H1 (cell line): ENCODE measurements around the gene TUBGCP3. TPM values are rescaled to one million over a fixed set of nuclear protein-coding genes. Genes with fewer than 3 reads are reported as not detected.

Experiments
- CTCF ChIA-PET: fragments of 300-600 bp; sonication (Branson Sonifier 250); formaldehyde crosslinking; loops from one replicate; lab custom pipeline; 2021; ENCODE audit not compliant: partially characterized antibody; lab: Charles Lee
- POLR2A ChIA-PET: fragments of 300-600 bp; sonication (Branson Sonifier 250); formaldehyde crosslinking; loops from one replicate; lab custom pipeline; 2021; ENCODE audit warnings: inconsistent platforms; ENCODE audit not compliant: partially characterized antibody; lab: Charles Lee
- DNase-seq, 2 experiments: peaks; one replicate each; pipeline versions ENCODE4 v3.0.0 to v3.0.0-alpha.2; 2010 to 2022; ENCODE audit warnings: low spot score in 2 of 2, low read depth in 1 of 2, mixed read lengths in 1 of 2
- FAIRE-seq: peaks from 2 replicates; lab custom pipeline; 2011; peaks lifted over from hg19 to GRCh38; lab: Jason Lieb, UNC
- H2AFZ ChIP-seq: 2 replicates; pipeline ENCODE4 v1.8.1; 2012; ENCODE audit warnings: low read length, inconsistent platforms
- H2AK5ac ChIP-seq: 2 replicates; pipeline ENCODE4 v1.6.1; 2013; ENCODE audit warnings: low read depth, low read length
- H2BK120ac ChIP-seq: replicated peaks from 2 replicates; pipeline ENCODE3; 2013; ENCODE audit warnings: low read depth, low read length, inconsistent platforms
- H2BK12ac ChIP-seq: 2 replicates; pipeline ENCODE4 v1.6.1; 2013; ENCODE audit warnings: low read depth, low read length
- H2BK15ac ChIP-seq: 2 replicates; pipeline ENCODE4 v1.6.1; 2013; ENCODE audit warnings: low read length
- H2BK20ac ChIP-seq: 2 replicates; pipeline ENCODE4 v1.6.1; 2013; ENCODE audit warnings: low read length
- H2BK5ac ChIP-seq: 2 replicates; pipeline ENCODE4 v1.6.1; 2013; ENCODE audit warnings: low read depth, low read length
- H3K14ac ChIP-seq: 2 replicates; pipeline ENCODE4 v1.6.1; 2013; ENCODE audit warnings: inconsistent platforms; ENCODE audit not compliant: insufficient read length
- H3K18ac ChIP-seq: 2 replicates; pipeline ENCODE4 v1.6.1; 2013; ENCODE audit warnings: low read length; ENCODE audit errors: extremely low read depth
- H3K23ac ChIP-seq: 2 replicates; pipeline ENCODE4 v1.6.1; 2013; ENCODE audit warnings: inconsistent platforms; ENCODE audit not compliant: insufficient read length
- H3K23me2 ChIP-seq: 2 replicates; pipeline ENCODE4 v1.6.1; 2013; ENCODE audit warnings: low read depth, low read length
- H3K27ac ChIP-seq: 2 replicates; pipeline ENCODE4 v1.6.1; 2011; ENCODE audit warnings: low read depth, low read length, inconsistent platforms
- H3K27me3 ChIP-seq, 4 experiments: replicated peaks in 1 of 4; 1 replicate in 1 of 4; 2 replicates in 3 of 4; pipeline versions ENCODE4 v1.6.1 to v1.8.1; 2011 to 2013; ENCODE audit warnings: low read length in 3 of 4, mild to moderate bottlenecking in 3 of 4, inconsistent platforms in 2 of 4, mixed read lengths in 2 of 4, moderate library complexity in 1 of 4; ENCODE audit not compliant: control insufficient read depth in 3 of 4, insufficient read depth in 3 of 4; ENCODE audit errors: extremely low read depth in 1 of 4
- H3K36me3 ChIP-seq, 4 experiments: 2 replicates each; pipeline versions ENCODE4 v1.6.1 to v1.8.1; 2011 to 2013; ENCODE audit warnings: mild to moderate bottlenecking in 4 of 4, low read length in 3 of 4, moderate library complexity in 2 of 4, control low read depth in 1 of 4, inconsistent platforms in 1 of 4; ENCODE audit not compliant: insufficient read depth in 4 of 4, control insufficient read depth in 2 of 4
- H3K4ac ChIP-seq: replicated peaks from 2 replicates; pipeline ENCODE3; 2013; ENCODE audit warnings: low read length, low read depth, mixed read lengths, inconsistent platforms; ENCODE audit not compliant: insufficient read length
- H3K4me1 ChIP-seq, 4 experiments: replicated peaks in 1 of 4; 1 replicate in 1 of 4; 2 replicates in 3 of 4; pipeline versions ENCODE4 v1.6.1 to v1.8.1; 2011 to 2013; ENCODE audit warnings: low read length in 3 of 4, inconsistent platforms in 2 of 4, mixed read lengths in 1 of 4; ENCODE audit not compliant: insufficient read depth in 4 of 4, control insufficient read depth in 3 of 4
- H3K4me2 ChIP-seq, 2 experiments: 2 replicates each; pipeline versions ENCODE4 v1.6.1 to v1.8.1; 2011 to 2013; ENCODE audit warnings: low read depth in 2 of 2, low read length in 2 of 2, control low read depth in 1 of 2, inconsistent platforms in 1 of 2, mild to moderate bottlenecking in 1 of 2; ENCODE audit not compliant: insufficient read depth in 1 of 2
- H3K4me3 ChIP-seq, 4 experiments: fragments of 200-600, 300-600 bp in 1 of 4; sonication (generic), shearing (Covaris generic), sonication (Bioruptor Twin) in 1 of 4; 2 replicates each; pipeline versions ENCODE4 v1.5.1 to v1.8.1; 2011 to 2016; ENCODE audit warnings: low read length in 4 of 4, low read depth in 3 of 4, control low read depth in 2 of 4, inconsistent platforms in 2 of 4, mild to moderate bottlenecking in 2 of 4, mixed read lengths in 1 of 4, moderate library complexity in 1 of 4; ENCODE audit not compliant: insufficient read depth in 2 of 4; ENCODE audit errors: extremely low read depth in 1 of 4
- H3K56ac ChIP-seq: replicated peaks from 2 replicates; pipeline ENCODE3; 2013; ENCODE audit warnings: low read depth, mild to moderate bottlenecking, mixed read lengths, low read length, inconsistent platforms; ENCODE audit not compliant: insufficient read length
- H3K79me1 ChIP-seq: 2 replicates; pipeline ENCODE4 v1.6.1; 2013; ENCODE audit warnings: low read depth, low read length, control low read depth
- H3K79me2 ChIP-seq, 2 experiments: 2 replicates each; pipeline versions ENCODE4 v1.6.1 to v1.8.1; 2012 to 2013; ENCODE audit warnings: low read length in 2 of 2, mild to moderate bottlenecking in 2 of 2, inconsistent platforms in 1 of 2; ENCODE audit not compliant: insufficient read depth in 2 of 2, control insufficient read depth in 1 of 2
- H3K9ac ChIP-seq, 4 experiments: replicated peaks in 1 of 4; 1 replicate in 1 of 4; 2 replicates in 3 of 4; pipeline versions ENCODE4 v1.6.1 to v1.8.1; 2011 to 2013; ENCODE audit warnings: low read depth in 3 of 4, low read length in 3 of 4, control low read depth in 2 of 4, mild to moderate bottlenecking in 2 of 4, moderate library complexity in 2 of 4, inconsistent platforms in 1 of 4; ENCODE audit errors: extremely low read depth in 1 of 4
- H3K9me3 ChIP-seq, 2 experiments: 2 replicates each; pipeline versions ENCODE4 v1.6.1 to v1.8.1; 2012 to 2013; ENCODE audit warnings: mild to moderate bottlenecking in 2 of 2, moderate library complexity in 2 of 2, control low read depth in 1 of 2, inconsistent platforms in 1 of 2, low read depth in 1 of 2, low read length in 1 of 2, mixed read lengths in 1 of 2; ENCODE audit not compliant: insufficient read depth in 2 of 2
- H4K20me1 ChIP-seq, 2 experiments: replicated peaks in 1 of 2; 2 replicates each; pipeline versions ENCODE3 to v1.8.1; 2011 to 2013; ENCODE audit warnings: inconsistent platforms in 2 of 2, low read length in 2 of 2, mild to moderate bottlenecking in 1 of 2; ENCODE audit not compliant: insufficient read depth in 2 of 2, control insufficient read depth in 1 of 2
- H4K5ac ChIP-seq: 2 replicates; pipeline ENCODE4 v1.6.1; 2013; ENCODE audit warnings: low read length, low read depth, mixed read lengths, inconsistent platforms; ENCODE audit not compliant: insufficient read length
- H4K8ac ChIP-seq: 2 replicates; pipeline ENCODE4 v1.8.0; 2013; ENCODE audit warnings: mild to moderate bottlenecking, moderate library complexity, low read length, inconsistent platforms; ENCODE audit not compliant: insufficient read depth; ENCODE audit errors: extremely low read depth
- H4K91ac ChIP-seq: replicated peaks from 2 replicates; pipeline ENCODE3; 2013; ENCODE audit warnings: low read length, mixed read lengths, inconsistent platforms; ENCODE audit not compliant: insufficient read length
- ATF3 ChIP-seq: IDR thresholded peaks from 2 replicates; pipeline ENCODE4 v1.6.1; 2011; ENCODE audit warnings: low read depth, mild to moderate bottlenecking, low read length; ENCODE audit not compliant: insufficient read depth
- RAD21 ChIP-seq, 2 experiments: IDR thresholded peaks in 1 of 2; conservative IDR thresholded peaks in 1 of 2; 2 replicates each; pipeline ENCODE4 v1.6.1; 2011; ENCODE audit warnings: low read depth in 2 of 2, low read length in 2 of 2, improper control_type of control experiment in 1 of 2, inconsistent platforms in 1 of 2, mild to moderate bottlenecking in 1 of 2, moderate library complexity in 1 of 2
- WGBS, 2 experiments: shearing (Covaris generic) in 1 of 2; methylation state at CpG; one replicate each; pipeline versions ENCODE4 v1.1.6 to v1.1.7; 2013 to 2015; ENCODE audit warnings: low lambda C conversion rate in 2 of 2, mixed read lengths in 2 of 2, inconsistent platforms in 1 of 2, low coverage in 1 of 2, missing lambda C conversion rate in 1 of 2; ENCODE audit not compliant: insufficient replicate concordance in 2 of 2, insufficient coverage in 1 of 2, insufficient read length in 1 of 2; ENCODE audit errors: extremely low coverage in 1 of 2, missing lambda C conversion rate in 1 of 2; 5-methylcytosine and 5-hydroxymethylcytosine counted together
- polyA plus RNA-seq, 7 experiments: library from polyadenylated mRNA; depleted of rRNA in 3 of 7; stranded (reverse) in 5 of 7; unstranded in 2 of 7; fragments of >200 nt in 5 of 7; fragments of 200-250 nt in 2 of 7; gene quantifications; 1 replicate in 5 of 7; 2 replicates in 1 of 7; 4 replicates in 1 of 7; pipeline versions ENCODE4 v1.2.1 to v1.2.3, GENCODE V29; 2011 to 2013; ENCODE audit warnings: missing spikeins in 2 of 7, mixed read lengths in 2 of 7
- total RNA-seq: library from RNA; stranded (reverse); fragmentation: NEBNext Ultra II Directional; extraction: Animal tissue kit (Norgen Biotek cat#: 25700); gene quantifications from 2 replicates; pipeline ENCODE4 v1.2.1, GENCODE V29; 2021

Gene TUBGCP3
- total and polyA plus RNA-seq, 2 of the 8 experiments (the other 6 are each of a cell fraction or from before 2014, with no cell fraction given): 27.0 to 31.7 TPM

GRCh38 chr13:112608212-112608611, 20.3 kb upstream of the TUBGCP3 start:
- no peak for TF ChIP-seq ATF3
- TF ChIP-seq RAD21 (IDR thresholded peaks at IDR 0.05 in 1 of 2, conservative IDR thresholded peaks at IDR 0.05 in 1 of 2; ENCODE audit: low read depth in 2 of 2, low read length in 2 of 2): no peak
- TF ChIP-seq, all 59 proteins: peak for 0
- ChIA-PET POLR2A (interaction anchor here (0.6 kb wide), 1 partner anchor 148 kb away, joined by 3 read pairs; no protein-coding TSS in a partner anchor), CTCF (interaction anchor here (0.5 to 1.8 kb wide), 7 partner anchors 12 to 75 kb away, joined by 3 to 9 read pairs (median 4); no protein-coding TSS in a partner anchor)
- Histone ChIP-seq H2BK20ac (no peak overlapping the region), H3K9ac (no peak overlapping the region), H3K79me1 (no peaks in the 10 kb centered on the region), H3K4ac (no peak overlapping the region), H3K56ac (no peak overlapping the region), H3K4me2 (no peak overlapping the region), H4K91ac (no peak overlapping the region), H4K20me1 (no peaks in the 10 kb centered on the region), H3K4me1 (peaks cover 0 to 2% (median under 1%) of the 10 kb centered on the region in 4 experiments; a peak in 1 of 7 replicates), H2AK5ac (no peak overlapping the region), H2BK120ac (no peak overlapping the region), H3K23ac (no peak overlapping the region), H2BK15ac (no peak overlapping the region), H2AFZ (no peak overlapping the region), H2BK5ac (no peak overlapping the region), H3K79me2 (no peaks in the 10 kb centered on the region), H4K5ac (no peak overlapping the region), H3K9me3 (no peaks in the 10 kb centered on the region), H3K18ac (no peak overlapping the region), H3K14ac (no peak overlapping the region), H4K8ac (no peak overlapping the region), H3K4me3 (no peak overlapping the region), H3K27ac (no peak overlapping the region), H3K27me3 (peaks cover 0 to 6% (median 3%) of the 10 kb centered on the region in 4 experiments; a peak in 4 of 7 replicates), H3K23me2 (peaks cover 3% of the 10 kb centered on the region; the same call in 1 of the 2 replicates), H2BK12ac (no peak overlapping the region), H3K36me3 (no peaks in the 10 kb centered on the region)
- no peak for DNase-seq
- FAIRE-seq: no peak
- 76% methylated on average over 2 of the region's 2 CpGs; no CpG with 5 or more reads in 1 of the 2 experiments for WGBS, 2 experiments
